ENCODE data around the gene CD48. TPM values are rescaled to one million over a fixed set of nuclear protein-coding genes. Genes with fewer than 3 reads are reported as not detected.
"Not testable (repeated sequence)": the region's sequence is repeated elsewhere in the genome, so short reads cannot be mapped to it uniquely, and the experiment has no call there.

CD48 gene
- total and polyA plus RNA-seq, 7 donors = 2.9 to 112 (median 4.5) TPM

GRCh38 chr1:160707236-160708064, 4.2 kb downstream of the CD48 start:
- intact Hi-C loops (cut with DNase I) = no loop called here
- 63 to 81% methylated on average over 8 of the region's 8 CpGs for WGBS, 2 donors
- Histone ChIP-seq H3K36me3 (no peaks in the 10 kb centered on the region), H3K27me3 (no peaks in the 10 kb centered on the region), H3K4me1 (no peaks in the 10 kb centered on the region), H3K4me3 (no peak overlapping the region), H3K27ac (peak overlapping the region in 3 of 4 donors; percentile 25 to 42 (median 31)), H3K9me3 (no peaks in the 10 kb centered on the region)
- TF ChIP-seq POLR2AphosphoS5 (IDR thresholded peaks at IDR 0.05) (no peak), CTCF (IDR thresholded peaks at IDR 0.05) (no peak)
- DNase-seq = no peak

GRCh38 chr1:160706526-160707235, 4.9 kb downstream of the CD48 start:
- Histone ChIP-seq H3K27me3 (no peaks in the 10 kb centered on the region), H3K9me3 (no peaks in the 10 kb centered on the region), H3K4me1 (no peaks in the 10 kb centered on the region), H3K36me3 (no peaks in the 10 kb centered on the region), H3K27ac (peak overlapping the region in 1 of 4 donors; percentile 42), H3K4me3 (no peak overlapping the region)
- intact Hi-C loops (cut with DNase I) = no loop called here
- TF ChIP-seq POLR2AphosphoS5 (IDR thresholded peaks at IDR 0.05) = no peak
- no peak for TF ChIP-seq EP300 (IDR thresholded peaks at IDR 0.05)
- no peak for TF ChIP-seq CTCF (IDR thresholded peaks at IDR 0.05)
- no peak for TF ChIP-seq POLR2A (IDR thresholded peaks at IDR 0.05)
- 29 to 55% methylated on average over 4 of the region's 4 CpGs for WGBS, 2 donors
- DNase-seq = no peak

- Histone ChIP-seq H3K27me3 (no peaks in the 10 kb centered on the region), H3K9me3 (no peaks in the 10 kb centered on the region), H3K36me3 (no peaks in the 10 kb centered on the region), H3K27ac (no peak overlapping the region), H3K4me3 (no peak overlapping the region), H3K4me1 (no peaks in the 10 kb centered on the region)
- intact Hi-C loops (cut with DNase I) = no loop called here
- no peak for TF ChIP-seq CTCF (IDR thresholded peaks at IDR 0.05)
- no peak for TF ChIP-seq EP300 (IDR thresholded peaks at IDR 0.05)
- TF ChIP-seq POLR2A (IDR thresholded peaks at IDR 0.05) = no peak
- DNase-seq = no peak
These were observed 5.9 kb downstream of the CD48 start for GRCh38 chr1:160705742-160706141.

GRCh38 chr1:160705212-160705621, 6.4 kb downstream of the CD48 start:
- H3K4me3 ChIP-seq; H3K36me3 ChIP-seq; H3K27me3 ChIP-seq; H3K4me1 ChIP-seq; intact Hi-C loops (cut with DNase I); H3K9me3 ChIP-seq; DNase-seq; H3K27ac ChIP-seq: not testable (repeated sequence)
- 76 to 85% methylated on average over 3 of the region's 3 CpGs for WGBS, 2 donors

- WGBS, 2 donors = 64 to 80% methylated on average over 4 of the region's 4 CpGs
- H3K27ac ChIP-seq = no peak overlapping the region
- no peaks in the 10 kb centered on the region for H3K36me3 ChIP-seq
- DNase-seq = peak; percentile 65
- no peaks in the 10 kb centered on the region for H3K4me1 ChIP-seq
- peak in 1 of 4 donors; percentile 7 for TF ChIP-seq POLR2AphosphoS5 (IDR thresholded peaks at IDR 0.05)
- TF ChIP-seq CTCF (IDR thresholded peaks at IDR 0.05) = no peak
- H3K27me3 ChIP-seq = no peaks in the 10 kb centered on the region
- intact Hi-C loops (cut with DNase I) = no loop called here
- no peak overlapping the region for H3K4me3 ChIP-seq
- no peaks in the 10 kb centered on the region for H3K9me3 ChIP-seq
These were observed 7.4 kb downstream of the CD48 start for GRCh38 chr1:160704250-160704649.
